AML-193 (cell line): ENCODE results near the gene HDGFL3.
"Not testable (repeated sequence)": the region's sequence is repeated elsewhere in the genome, so short reads cannot be mapped to it uniquely, and the experiment has no call there.

ENCODE experiments used
- DNase-seq, 2 experiments: peaks; one replicate each; lab custom pipeline; 2025; lab: John Stamatoyannopoulos, UW

The HDGFL3 gene

GRCh38 chr15:83207660-83208366 is at the start of gene HDGFL3:
Gene HDGFL3, minus strand, starts transcription at chr15:83207823. Its CDS starts 409 bp downstream, at chr15:83207414.
- peak in 1 of 2 experiments; percentile 17 for DNase-seq

- no peak for DNase-seq
Observed at GRCh38 chr15:83250781-83251180, 43.2 kb upstream of the HDGFL3 start.

- DNase-seq: no peak
Observed at GRCh38 chr15:83249030-83249343, 41.4 kb upstream of the HDGFL3 start.

GRCh38 chr15:83248151-83249029 is 40.8 kb upstream of the HDGFL3 start:
- peak; percentile 24 to 26 for DNase-seq

GRCh38 chr15:83243634-83244033 is 36.0 kb upstream of the HDGFL3 start:
- no peak for DNase-seq

GRCh38 chr15:83230242-83230641 is 22.6 kb upstream of the HDGFL3 start:
- no peak for DNase-seq

GRCh38 chr15:83225449-83225848 is 17.8 kb upstream of the HDGFL3 start:
- no peak for DNase-seq

- not testable (repeated sequence) for DNase-seq
Observed at GRCh38 chr15:83221781-83222180, 14.2 kb upstream of the HDGFL3 start.

- no peak for DNase-seq
Observed at GRCh38 chr15:83219026-83219425, 11.4 kb upstream of the HDGFL3 start.

GRCh38 chr15:83215306-83215705 is 7.7 kb upstream of the HDGFL3 start:
- DNase-seq: no peak

- no peak for DNase-seq
Observed at GRCh38 chr15:83210619-83211018, 3.0 kb upstream of the HDGFL3 start.

- no peak for DNase-seq
Observed at GRCh38 chr15:83209333-83209732, 1.7 kb upstream of the HDGFL3 start.

GRCh38 chr15:83208367-83208661 is 691 bp upstream of the HDGFL3 start:
- DNase-seq: no peak

GRCh38 chr15:83207009-83207659 is 489 bp downstream of the HDGFL3 start:
- no peak for DNase-seq

- DNase-seq: no peak
Observed at GRCh38 chr15:83206526-83207008, 1.1 kb downstream of the HDGFL3 start.

GRCh38 chr15:83205725-83206324 is 1.8 kb downstream of the HDGFL3 start:
- DNase-seq: peak in 1 of 2 experiments; percentile 1

- no peak for DNase-seq
Observed at GRCh38 chr15:83204697-83205096, 2.9 kb downstream of the HDGFL3 start.

- DNase-seq: no peak
Observed at GRCh38 chr15:83203543-83203942, 4.1 kb downstream of the HDGFL3 start.

GRCh38 chr15:83200589-83200988 is 7.0 kb downstream of the HDGFL3 start:
- DNase-seq: no peak

- DNase-seq: no peak
Observed at GRCh38 chr15:83200162-83200561, 7.5 kb downstream of the HDGFL3 start.

GRCh38 chr15:83199288-83199687 is 8.3 kb downstream of the HDGFL3 start:
- DNase-seq: no peak

- no peak for DNase-seq
Observed at GRCh38 chr15:83198476-83198875, 9.1 kb downstream of the HDGFL3 start.
